ENCODE data around the gene FGD5.

- TF ChIP-seq GATA2 (IDR thresholded peaks at IDR 0.05; ENCODE audit: low read depth, low read length) (no peak), GATA3 (IDR thresholded peaks at IDR 0.05; ENCODE audit: low read depth, low read length) (no peak)
These were observed 103.3 kb downstream of the FGD5 start for GRCh38 chr3:14921811-14922705.
